NCI-H1930 (cell line): ENCODE data around the gene CNOT10.

ENCODE experiments used
- DNase-seq, 2 experiments: peaks; one replicate each; lab custom pipeline; 2025; lab: John Stamatoyannopoulos, UW

The CNOT10 gene

GRCh38 chr3:32817558-32818228 lies 132.7 kb downstream of the CNOT10 start, which contains the start of gene TRIM71:
Gene TRIM71, plus strand, starts transcription at chr3:32817997. Its CDS starts 84 bp downstream, at chr3:32818081.
- no peak for DNase-seq

- no peak for DNase-seq
Measured at GRCh38 chr3:32818229-32818969, 133.4 kb downstream of the CNOT10 start.

GRCh38 chr3:32818970-32819511 lies 134.1 kb downstream of the CNOT10 start:
- DNase-seq, result no peak

GRCh38 chr3:32819551-32820348 lies 134.8 kb downstream of the CNOT10 start:
- no peak for DNase-seq

GRCh38 chr3:32820430-32820829 lies 135.4 kb downstream of the CNOT10 start:
- DNase-seq, result no peak

- DNase-seq, result no peak
Measured at GRCh38 chr3:32820971-32821685, 136.1 kb downstream of the CNOT10 start.

GRCh38 chr3:32821686-32822296 lies 136.8 kb downstream of the CNOT10 start:
- no peak for DNase-seq

- DNase-seq, result no peak
Measured at GRCh38 chr3:32822609-32823498, 137.9 kb downstream of the CNOT10 start.
